GM19238 (cell line): ENCODE data around the gene HMX1.

Experiments used
- DNase-seq: peaks from one replicate; pipeline ENCODE4 v3.0.0; 2011; ENCODE audit warnings: low spot score; ENCODE audit not compliant: insufficient read length

HMX1 gene

GRCh38 chr4:8820178-8821102 is 51.2 kb downstream of the HMX1 start:
- DNase-seq: no peak

GRCh38 chr4:8819473-8820177 is 52.0 kb downstream of the HMX1 start:
- DNase-seq: no peak

GRCh38 chr4:8819019-8819418 is 52.6 kb downstream of the HMX1 start:
- no peak for DNase-seq

GRCh38 chr4:8818063-8818881 is 53.4 kb downstream of the HMX1 start:
- no peak for DNase-seq

- no peak for DNase-seq
Measured at GRCh38 chr4:8817813-8818062, 53.9 kb downstream of the HMX1 start.

GRCh38 chr4:8817096-8817812 is 54.4 kb downstream of the HMX1 start:
- no peak for DNase-seq
